HepG2 (cell line): Measurements from ENCODE around the gene PRSS22. TPM values are rescaled to one million over a fixed set of nuclear protein-coding genes. Genes with fewer than 3 reads are reported as not detected.

Experiments used
- AHDC1 ChIP-seq: sonication (generic); formaldehyde crosslinking; IDR thresholded peaks from 2 replicates; pipeline ENCODE4 v1.5.1; 2020; ENCODE audit warnings: mild to moderate bottlenecking, missing genetic modification reagents, borderline replicate concordance
- CCDC6 ChIP-seq: sonication (generic); formaldehyde crosslinking; IDR thresholded peaks from 2 replicates; pipeline ENCODE4 v1.8.1; 2022; ENCODE audit warnings: mild to moderate bottlenecking, missing genetic modification reagents, moderate library complexity
- FOXM1 ChIP-seq: sonication (generic); formaldehyde crosslinking; IDR thresholded peaks from 2 replicates; pipeline ENCODE4 v1.5.0; 2020; ENCODE audit warnings: missing genetic modification reagents
- HINFP ChIP-seq: sonication (generic); formaldehyde crosslinking; IDR thresholded peaks from 2 replicates; pipeline ENCODE4 v1.4.0; 2020; ENCODE audit warnings: low read depth, mild to moderate bottlenecking, missing genetic modification reagents
- HIVEP1 ChIP-seq: sonication (generic); formaldehyde crosslinking; IDR thresholded peaks from 2 replicates; pipeline ENCODE4 v1.4.0; 2020; ENCODE audit warnings: mild to moderate bottlenecking, missing genetic modification reagents
- IRF2 ChIP-seq: IDR thresholded peaks from 2 replicates; pipeline ENCODE4 v1.6.1; 2018; ENCODE audit warnings: missing genetic modification reagents, missing compliant biosample characterization
- KAT2B ChIP-seq: fragments of 150-350 bp; IDR thresholded peaks from 2 replicates; pipeline ENCODE4 v1.6.1; 2014; ENCODE audit warnings: low read depth, low read length, borderline replicate concordance
- KMT2B ChIP-seq: IDR thresholded peaks from 2 replicates; pipeline ENCODE4 v1.6.1; 2016; ENCODE audit warnings: missing genetic modification reagents, missing compliant biosample characterization
- MIER2 ChIP-seq: IDR thresholded peaks from 2 replicates; pipeline ENCODE4 v1.6.1; 2016; ENCODE audit warnings: missing biosample characterization, missing genetic modification reagents
- MZF1 ChIP-seq: sonication (generic); formaldehyde crosslinking; IDR thresholded peaks from 2 replicates; pipeline ENCODE4 v1.8.1; 2023; ENCODE audit warnings: mild to moderate bottlenecking, missing genetic modification reagents, borderline replicate concordance
- YEATS2 ChIP-seq: sonication (generic); formaldehyde crosslinking; IDR thresholded peaks from 2 replicates; pipeline ENCODE4 v1.4.0; 2020; ENCODE audit warnings: missing genetic modification reagents, borderline replicate concordance
- ZBTB46 ChIP-seq: sonication (generic); formaldehyde crosslinking; IDR thresholded peaks from 2 replicates; pipeline ENCODE4 v1.4.0; 2020; ENCODE audit warnings: mild to moderate bottlenecking, missing genetic modification reagents, borderline replicate concordance
- ZNF160 ChIP-seq: sonication (generic); formaldehyde crosslinking; IDR thresholded peaks from 2 replicates; pipeline ENCODE4 v1.8.0; 2022; ENCODE audit warnings: mild to moderate bottlenecking, inconsistent platforms, missing genetic modification reagents
- ZNF256 ChIP-seq: sonication (generic); formaldehyde crosslinking; conservative IDR thresholded peaks from 2 replicates; pipeline ENCODE4 v1.4.0; 2020; ENCODE audit warnings: missing genetic modification reagents
- ZNF331 ChIP-seq: sonication (generic); formaldehyde crosslinking; IDR thresholded peaks from 2 replicates; pipeline ENCODE4 v1.4.0; 2020; ENCODE audit warnings: missing genetic modification reagents
- ZNF549 ChIP-seq: sonication (generic); formaldehyde crosslinking; IDR thresholded peaks from 2 replicates; pipeline ENCODE4 v1.5.0; 2020; ENCODE audit warnings: missing genetic modification reagents
- ZNF564 ChIP-seq: sonication (generic); formaldehyde crosslinking; IDR thresholded peaks from 2 replicates; pipeline ENCODE4 v1.8.1; 2023; ENCODE audit warnings: mild to moderate bottlenecking, missing genetic modification reagents
- polyA plus RNA-seq, 8 experiments: library from polyadenylated mRNA; depleted of rRNA in 3 of 8; stranded (reverse) in 7 of 8; unstranded in 1 of 8; fragments of >200 nt; fragmentation: Illumina TruSeq in 4 of 8; extraction: Trizol in 4 of 8; gene quantifications; 2 replicates each; pipeline versions ENCODE4 v1.2.1 to v1.2.3, GENCODE V29; 2011 to 2016; ENCODE audit warnings: low read depth in 4 of 8, missing spikeins in 1 of 8, mixed read lengths in 1 of 8; ENCODE audit not compliant: insufficient read depth in 1 of 8
- total RNA-seq, 5 experiments: library from RNA; depleted of rRNA; stranded (reverse); fragments of >200 nt; fragmentation: Illumina TruSeq; extraction: Trizol; gene quantifications; 2 replicates each; pipeline ENCODE4 v1.2.3, GENCODE V29; 2016; ENCODE audit warnings: low read depth in 1 of 5
- TF ChIP-seq, protein P1 (sequence below): sonication (generic); formaldehyde crosslinking; conservative IDR thresholded peaks from 2 replicates; pipeline ENCODE4 v1.4.0; 2020; ENCODE audit warnings: missing genetic modification reagents

Gene PRSS22
- total and polyA plus RNA-seq, 2 of the 13 experiments (the other 11 are each of a cell fraction or from before 2014, with no cell fraction given): 0.24 to 0.32 TPM

DNA sequence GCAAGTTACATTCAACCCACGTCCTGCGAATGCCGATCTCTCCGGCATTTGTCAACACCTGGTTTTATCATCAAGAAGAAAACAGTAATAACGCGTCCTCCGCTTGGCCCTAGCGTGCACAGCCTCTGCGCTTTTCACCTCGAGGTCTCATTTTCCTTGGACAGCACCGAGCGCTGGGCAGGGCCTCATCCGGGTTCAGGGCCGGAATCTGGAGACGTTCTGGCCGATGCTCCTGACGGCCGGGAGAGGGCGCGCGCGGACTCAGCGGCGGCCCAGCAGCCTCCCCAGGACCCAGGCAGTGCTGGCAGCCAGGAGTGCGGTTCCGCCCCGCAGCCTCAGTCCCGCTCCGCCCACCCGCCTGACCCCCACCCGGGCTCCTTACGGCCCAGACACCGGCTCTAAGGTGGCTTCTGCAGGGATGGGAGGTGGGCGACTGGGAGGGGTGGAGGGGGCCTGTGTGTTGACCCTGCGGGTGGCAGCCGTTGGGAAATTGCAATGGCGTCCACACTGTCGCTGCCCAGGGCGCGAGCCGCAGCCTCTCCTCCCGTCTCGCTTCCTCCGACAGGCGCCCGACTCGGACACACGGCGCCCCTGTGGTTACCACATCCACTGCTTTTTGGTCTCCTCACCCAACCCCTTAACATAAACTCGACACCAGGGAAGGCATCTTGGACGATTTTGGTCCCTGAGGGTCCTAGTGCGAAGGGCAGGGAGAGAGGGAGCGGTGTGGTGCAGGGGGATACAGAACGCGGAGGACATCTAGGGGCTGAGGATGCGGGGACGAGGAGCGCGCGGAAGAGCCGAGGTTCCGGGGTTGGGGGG lies 46.3 kb upstream of the PRSS22 start (continued):
- TF ChIP-seq MIER2 (CRISPR knock-in tag) (0 out of 2 replicates have a peak, but pooled peaks have one; percentile 44), ZNF160 (CRISPR knock-in tag) (peak; percentile 40; the same call in 1 of the 2 replicates), MZF1 (CRISPR knock-in tag) (no peak), ZBTB46 (CRISPR knock-in tag) (0 out of 2 replicates have a peak, but pooled peaks have one; percentile 78), FOXM1 (no peak), HIVEP1 (CRISPR knock-in tag) (no peak), ZNF331 (peak; percentile 71), AHDC1 (CRISPR knock-in tag) (no peak), HINFP (CRISPR knock-in tag) (peak; percentile 77), CCDC6 (CRISPR knock-in tag) (peak; percentile 75), YEATS2 (CRISPR knock-in tag) (peak; percentile 77; the same call in 1 of the 2 replicates), ZNF549 (no peak), IRF2 (CRISPR knock-in tag) (peak; percentile 61; the same call in 1 of the 2 replicates), KAT2B (no peak), KMT2B (CRISPR knock-in tag) (peak; percentile 44; the same call in 1 of the 2 replicates), ZNF256 (CRISPR knock-in tag) (0 out of 2 replicates have a peak, but pooled peaks have one; percentile 58), ZNF564 (CRISPR knock-in tag) (0 out of 2 replicates have a peak, but pooled peaks have one; percentile 74)
- TF ChIP-seq, protein P1, sequence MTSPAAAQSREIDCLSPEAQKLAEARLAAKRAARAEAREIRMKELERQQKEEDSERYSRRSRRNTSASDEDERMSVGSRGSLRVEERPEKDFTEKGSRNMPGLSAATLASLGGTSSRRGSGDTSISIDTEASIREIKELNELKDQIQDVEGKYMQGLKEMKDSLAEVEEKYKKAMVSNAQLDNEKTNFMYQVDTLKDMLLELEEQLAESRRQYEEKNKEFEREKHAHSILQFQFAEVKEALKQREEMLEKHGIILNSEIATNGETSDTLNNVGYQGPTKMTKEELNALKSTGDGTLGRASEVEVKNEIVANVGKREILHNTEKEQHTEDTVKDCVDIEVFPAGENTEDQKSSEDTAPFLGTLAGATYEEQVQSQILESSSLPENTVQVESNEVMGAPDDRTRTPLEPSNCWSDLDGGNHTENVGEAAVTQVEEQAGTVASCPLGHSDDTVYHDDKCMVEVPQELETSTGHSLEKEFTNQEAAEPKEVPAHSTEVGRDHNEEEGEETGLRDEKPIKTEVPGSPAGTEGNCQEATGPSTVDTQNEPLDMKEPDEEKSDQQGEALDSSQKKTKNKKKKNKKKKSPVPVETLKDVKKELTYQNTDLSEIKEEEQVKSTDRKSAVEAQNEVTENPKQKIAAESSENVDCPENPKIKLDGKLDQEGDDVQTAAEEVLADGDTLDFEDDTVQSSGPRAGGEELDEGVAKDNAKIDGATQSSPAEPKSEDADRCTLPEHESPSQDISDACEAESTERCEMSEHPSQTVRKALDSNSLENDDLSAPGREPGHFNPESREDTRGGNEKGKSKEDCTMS: no peak
